ELR (cell line): ENCODE measurements around the gene IPO8.
A peak's percentile ranks its signal among the peaks of the same experiment; 100 is the strongest.
"Not testable (repeated sequence)": the region's sequence is repeated elsewhere in the genome, so short reads cannot be mapped to it uniquely, and the experiment has no call there.

Experiments used
- DNase-seq: peaks from one replicate; pipeline ENCODE4 v3.0.0-alpha.2; 2015; ENCODE audit warnings: low read depth

IPO8 gene

GRCh38 chr12:30604302-30604701 lies 91.4 kb downstream of the IPO8 start:
- DNase-seq, result peak; percentile 48

GRCh38 chr12:30603129-30603528 lies 92.5 kb downstream of the IPO8 start:
- DNase-seq, result no peak

GRCh38 chr12:30602678-30603077 lies 93.0 kb downstream of the IPO8 start:
- no peak for DNase-seq

- DNase-seq, result no peak
These were observed 96.1 kb downstream of the IPO8 start for GRCh38 chr12:30599608-30600007.

GRCh38 chr12:30598889-30599288 lies 96.8 kb downstream of the IPO8 start:
- no peak for DNase-seq

- DNase-seq, result no peak
These were observed 99.9 kb downstream of the IPO8 start for GRCh38 chr12:30595742-30596141.

GRCh38 chr12:30594509-30594908 lies 101.2 kb downstream of the IPO8 start:
- no peak for DNase-seq

GRCh38 chr12:30588572-30588971 lies 107.1 kb downstream of the IPO8 start:
- not testable (repeated sequence) for DNase-seq

- DNase-seq, result no peak
These were observed 107.9 kb downstream of the IPO8 start for GRCh38 chr12:30587782-30588181.

GRCh38 chr12:30585877-30586276 lies 109.8 kb downstream of the IPO8 start:
- DNase-seq, result no peak

GRCh38 chr12:30582943-30583342 lies 112.7 kb downstream of the IPO8 start:
- no peak for DNase-seq

GRCh38 chr12:30580344-30580743 lies 115.3 kb downstream of the IPO8 start:
- no peak for DNase-seq
